ENCODE results near the gene HMGCS2. TPM values are rescaled to one million over a fixed set of nuclear protein-coding genes. Genes with fewer than 3 reads are reported as not detected.

The HMGCS2 gene
- total RNA-seq, 4 donors from 2014 or later: 0.83 to 1.1 TPM; not detected in 2

DNA sequence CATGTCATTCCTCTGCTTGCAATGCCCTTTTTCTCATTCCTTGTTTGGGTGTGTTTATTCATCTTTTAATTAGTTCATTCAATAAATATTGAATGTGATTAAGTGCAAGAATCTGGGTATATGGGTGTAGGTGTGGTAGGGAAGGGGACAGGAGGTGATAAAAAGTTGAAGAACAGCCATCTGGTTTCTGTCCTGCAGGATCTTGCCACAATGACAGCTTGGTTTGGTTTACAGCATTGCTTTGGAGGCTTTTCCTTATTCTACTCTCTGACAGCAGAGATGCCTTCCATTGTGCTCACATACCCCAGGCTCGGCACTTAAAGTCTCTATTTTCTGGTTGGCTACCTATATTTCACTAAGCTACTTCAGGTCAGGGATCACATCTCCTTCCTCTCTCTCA lies 45.6 kb upstream of the HMGCS2 start:
- DNase-seq (ENCODE audit: extremely low spot score): no peak
- TF ChIP-seq POLR2AphosphoS5 (IDR thresholded peaks at IDR 0.05): no peak
- TF ChIP-seq POLR2A (IDR thresholded peaks at IDR 0.05; ENCODE audit: low read depth): no peak
- TF ChIP-seq, protein P1, sequence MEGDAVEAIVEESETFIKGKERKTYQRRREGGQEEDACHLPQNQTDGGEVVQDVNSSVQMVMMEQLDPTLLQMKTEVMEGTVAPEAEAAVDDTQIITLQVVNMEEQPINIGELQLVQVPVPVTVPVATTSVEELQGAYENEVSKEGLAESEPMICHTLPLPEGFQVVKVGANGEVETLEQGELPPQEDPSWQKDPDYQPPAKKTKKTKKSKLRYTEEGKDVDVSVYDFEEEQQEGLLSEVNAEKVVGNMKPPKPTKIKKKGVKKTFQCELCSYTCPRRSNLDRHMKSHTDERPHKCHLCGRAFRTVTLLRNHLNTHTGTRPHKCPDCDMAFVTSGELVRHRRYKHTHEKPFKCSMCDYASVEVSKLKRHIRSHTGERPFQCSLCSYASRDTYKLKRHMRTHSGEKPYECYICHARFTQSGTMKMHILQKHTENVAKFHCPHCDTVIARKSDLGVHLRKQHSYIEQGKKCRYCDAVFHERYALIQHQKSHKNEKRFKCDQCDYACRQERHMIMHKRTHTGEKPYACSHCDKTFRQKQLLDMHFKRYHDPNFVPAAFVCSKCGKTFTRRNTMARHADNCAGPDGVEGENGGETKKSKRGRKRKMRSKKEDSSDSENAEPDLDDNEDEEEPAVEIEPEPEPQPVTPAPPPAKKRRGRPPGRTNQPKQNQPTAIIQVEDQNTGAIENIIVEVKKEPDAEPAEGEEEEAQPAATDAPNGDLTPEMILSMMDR (IDR thresholded peaks at IDR 0.05): no peak
- no peak for TF ChIP-seq EP300 (IDR thresholded peaks at IDR 0.05)
- Histone ChIP-seq H3K4me1 (no peaks in the 10 kb centered on the region), H3K9me3 (no peaks in the 10 kb centered on the region), H3K27ac (replicated peaks in 1 of 4) (no peak overlapping the region), H3K36me3 (no peaks in the 10 kb centered on the region), H3K4me3 (no peak overlapping the region), H3K27me3 (no peaks in the 10 kb centered on the region)
- intact Hi-C loops (cut with DNase I): no loop called here
- WGBS: 82% methylated on average over 1 of the region's 1 CpG

DNA sequence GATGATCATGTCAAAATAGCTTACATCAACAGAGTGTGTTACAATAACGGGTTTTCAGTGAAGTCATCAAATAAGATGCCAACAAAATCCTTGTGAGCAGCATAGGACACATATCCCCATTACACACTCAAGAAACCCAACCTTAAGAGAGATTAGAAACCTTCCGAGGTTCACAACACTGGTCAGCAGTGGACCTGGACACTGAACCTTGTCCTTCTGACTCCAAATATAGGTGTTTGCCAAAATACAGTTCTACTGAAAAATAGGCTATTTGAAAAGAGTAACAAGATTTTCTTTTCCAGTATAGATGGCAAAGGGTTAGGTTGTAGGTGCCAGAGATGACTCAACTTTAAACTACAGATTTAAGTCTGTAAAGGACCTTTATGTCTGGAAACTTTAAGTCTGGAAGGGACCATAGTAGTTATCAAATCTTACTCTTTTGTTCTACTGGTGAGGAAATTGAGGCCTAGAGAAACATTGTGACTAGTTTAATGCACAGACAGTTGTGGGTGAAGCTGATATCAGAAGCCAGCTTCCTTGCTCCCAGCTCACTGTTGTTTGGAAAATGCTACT lies 43.4 kb upstream of the HMGCS2 start:
- peaks cover 0 to 8% (median 0%) of the 10 kb centered on the region in 4 donors for H3K4me1 ChIP-seq
- intact Hi-C loops (cut with DNase I): no loop called here
- H3K36me3 ChIP-seq: no peaks in the 10 kb centered on the region
- DNase-seq (ENCODE audit: extremely low spot score): no peak
- no peaks in the 10 kb centered on the region for H3K9me3 ChIP-seq
- no peak for TF ChIP-seq POLR2A (IDR thresholded peaks at IDR 0.05; ENCODE audit: low read depth)
- no peak for TF ChIP-seq POLR2AphosphoS5 (IDR thresholded peaks at IDR 0.05)
- TF ChIP-seq, protein P1 (IDR thresholded peaks at IDR 0.05): no peak
- no peak for TF ChIP-seq EP300 (IDR thresholded peaks at IDR 0.05)
- WGBS: 94% methylated on average over 2 of the region's 2 CpGs
- H3K27ac ChIP-seq (replicated peaks in 1 of 4): no peak overlapping the region
- H3K27me3 ChIP-seq: no peaks in the 10 kb centered on the region
- H3K4me3 ChIP-seq: no peak overlapping the region

DNA sequence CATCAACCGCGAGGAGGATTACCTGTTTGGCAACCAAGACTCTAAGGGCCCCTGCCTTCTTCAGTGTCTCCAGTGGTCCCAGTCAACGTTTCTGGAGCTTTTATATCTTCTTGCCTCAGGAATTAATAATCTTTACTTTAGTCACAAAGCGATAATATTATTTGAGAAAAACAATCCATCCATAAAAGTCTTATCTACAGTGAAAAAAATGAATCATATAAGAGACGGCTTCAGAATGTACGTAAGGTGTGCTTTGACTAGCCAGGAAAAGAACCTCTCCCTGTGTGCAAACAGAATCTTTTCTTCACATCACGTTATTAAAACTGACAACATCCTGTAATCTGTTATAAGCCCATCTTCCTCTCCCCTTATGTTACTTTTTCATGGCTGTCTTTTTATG lies 42.7 kb upstream of the HMGCS2 start, which contains the start of gene REG4:
TSS of gene REG4 (minus strand) at position 74 of the 400 bp plus-strand sequence. CDS start 2,691 bp downstream, outside the sequence.
- H3K27ac ChIP-seq (replicated peaks in 1 of 4): no peak within 1 kb of the TSS
- H3K27me3 ChIP-seq: no peaks in the 10 kb centered on the region
- H3K4me3 ChIP-seq: no peak within 1 kb of the TSS
- peaks cover 0 to 8% (median 0%) of the 10 kb centered on the region in 4 donors for H3K4me1 ChIP-seq
- H3K9me3 ChIP-seq: no peaks in the 10 kb centered on the region
- intact Hi-C loops (cut with DNase I): no loop called here
- TF ChIP-seq POLR2A (IDR thresholded peaks at IDR 0.05; ENCODE audit: low read depth) (no peak), POLR2AphosphoS5 (IDR thresholded peaks at IDR 0.05) (no peak), EP300 (IDR thresholded peaks at IDR 0.05) (no peak)
- TF ChIP-seq, protein P1 (IDR thresholded peaks at IDR 0.05): no peak
- H3K36me3 ChIP-seq: no peaks in the 10 kb centered on the region
- 71% methylated on average over 7 of the region's 7 CpGs for WGBS
- DNase-seq (ENCODE audit: extremely low spot score): no peak

DNA sequence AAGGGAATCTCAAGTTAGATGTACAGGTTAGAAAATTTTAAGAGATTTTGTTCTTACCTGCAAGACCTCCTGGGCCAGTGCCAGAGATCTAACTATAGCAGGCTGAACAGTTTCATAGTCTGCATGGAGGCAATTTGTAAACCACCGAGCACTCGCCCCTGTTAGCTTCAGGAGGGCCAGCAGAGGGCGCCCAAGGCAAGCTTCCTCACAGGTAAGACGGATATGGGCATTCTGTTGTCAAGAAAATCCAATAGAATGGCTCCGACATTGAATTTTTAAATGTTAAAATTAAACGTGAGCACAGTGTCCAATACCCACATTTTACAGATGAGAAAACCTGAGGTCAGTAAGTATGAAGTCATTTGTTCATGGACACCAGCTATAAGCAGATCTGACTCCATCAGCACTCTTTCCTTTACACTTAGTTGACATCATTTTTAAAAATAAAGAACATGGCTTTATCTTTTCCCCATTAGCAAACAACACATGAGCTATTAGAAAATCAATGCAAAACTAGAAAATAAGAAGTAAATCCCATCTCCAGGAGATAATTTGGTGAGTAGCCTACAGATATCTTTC lies 40.4 kb upstream of the HMGCS2 start:
- Histone ChIP-seq H3K27me3 (no peaks in the 10 kb centered on the region), H3K27ac (replicated peaks in 1 of 4) (no peak overlapping the region), H3K36me3 (no peaks in the 10 kb centered on the region), H3K9me3 (no peaks in the 10 kb centered on the region), H3K4me1 (peaks cover 0 to 8% (median 0%) of the 10 kb centered on the region in 4 donors), H3K4me3 (no peak overlapping the region)
- WGBS: 2% methylated on average over 6 of the region's 6 CpGs
- DNase-seq (ENCODE audit: extremely low spot score): no peak
- intact Hi-C loops (cut with DNase I): loop anchor here (2.0 kb wide), 1 partner anchor 64 kb away; no protein-coding TSS in a partner anchor
- no peak for TF ChIP-seq POLR2A (IDR thresholded peaks at IDR 0.05; ENCODE audit: low read depth)
- TF ChIP-seq, protein P1 (IDR thresholded peaks at IDR 0.05): peak; percentile 79 to 92 (median 85)
